HepG2 (cell line): ENCODE measurements around the gene SEBOX. TPM values are rescaled to one million over a fixed set of nuclear protein-coding genes. Genes with fewer than 3 reads are reported as not detected.

Source experiments
- AGO1 ChIP-seq: fragments of 200-400 bp; formaldehyde crosslinking; IDR thresholded peaks from 2 replicates; pipeline ENCODE4 v1.6.1; 2017; ENCODE audit warnings: mild to moderate bottlenecking, low read depth, low read length, moderate library complexity; ENCODE audit not compliant: poor library complexity, severe bottlenecking
- ASH2L ChIP-seq: fragments of 300-600, 200-600 bp; sonication (generic); IDR thresholded peaks from 2 replicates; pipeline ENCODE4 v1.7.0; 2017; ENCODE audit warnings: low read depth, mild to moderate bottlenecking, moderate library complexity, mixed read lengths, low read length; ENCODE audit not compliant: insufficient read length
- ETV5 ChIP-seq: IDR thresholded peaks from 2 replicates; pipeline ENCODE4 v1.6.1; 2018; ENCODE audit warnings: missing biosample characterization, missing genetic modification reagents, inconsistent platforms, borderline replicate concordance
- HMGXB3 ChIP-seq: sonication (generic); formaldehyde crosslinking; IDR thresholded peaks from 2 replicates; pipeline ENCODE4 v1.4.0; 2020; ENCODE audit warnings: missing genetic modification reagents, borderline replicate concordance
- HNRNPK ChIP-seq: fragments of 200-400 bp; formaldehyde crosslinking; IDR thresholded peaks from 2 replicates; pipeline ENCODE4 v1.6.1; 2018; ENCODE audit warnings: low read length, low read depth, moderate library complexity, mild to moderate bottlenecking; ENCODE audit not compliant: poor library complexity, severe bottlenecking
- HOXA5 ChIP-seq: sonication (generic); formaldehyde crosslinking; IDR thresholded peaks from 2 replicates; pipeline ENCODE4 v1.4.0; 2020; ENCODE audit warnings: missing genetic modification reagents
- IKZF5 ChIP-seq: IDR thresholded peaks from 2 replicates; pipeline ENCODE4 v1.6.1; 2018; ENCODE audit warnings: missing genetic modification reagents, mild to moderate bottlenecking, missing compliant biosample characterization
- ISL2 ChIP-seq: sonication (generic); formaldehyde crosslinking; IDR thresholded peaks from 2 replicates; pipeline ENCODE4 v1.5.0; 2020; ENCODE audit warnings: missing genetic modification reagents
- JDP2 ChIP-seq: sonication (generic); formaldehyde crosslinking; IDR thresholded peaks from 2 replicates; pipeline ENCODE4 v1.8.1; 2022; ENCODE audit warnings: missing genetic modification reagents, borderline replicate concordance
- KAT2B ChIP-seq: fragments of 150-350 bp; IDR thresholded peaks from 2 replicates; pipeline ENCODE4 v1.6.1; 2014; ENCODE audit warnings: low read depth, low read length, borderline replicate concordance
- MTA1 ChIP-seq: sonication (generic); formaldehyde crosslinking; IDR thresholded peaks from 2 replicates; pipeline ENCODE4 v1.4.0; 2020; ENCODE audit warnings: missing genetic modification reagents, mild to moderate bottlenecking, borderline replicate concordance
- MZF1 ChIP-seq: sonication (generic); formaldehyde crosslinking; IDR thresholded peaks from 2 replicates; pipeline ENCODE4 v1.8.1; 2023; ENCODE audit warnings: mild to moderate bottlenecking, missing genetic modification reagents, borderline replicate concordance
- NCOR1 ChIP-seq: fragments of 200-600 bp; sonication (generic); IDR thresholded peaks from 2 replicates; pipeline ENCODE4 v1.7.0; 2017; ENCODE audit warnings: antibody characterized with exemption, low read length, borderline replicate concordance
- PLRG1 ChIP-seq: fragments of 450-650 bp; conservative IDR thresholded peaks from 2 replicates; pipeline ENCODE4 v1.6.1; 2016
- POLR2A ChIP-seq, 2 experiments: IDR thresholded peaks; 2 replicates each; pipeline ENCODE4 v1.6.1; 2011; ENCODE audit warnings: low read depth in 2 of 2, low read length in 2 of 2, mild to moderate bottlenecking in 1 of 2, moderate library complexity in 1 of 2; ENCODE audit not compliant: insufficient read depth in 1 of 2
- POLR2AphosphoS5 ChIP-seq: IDR thresholded peaks from 2 replicates; pipeline ENCODE4 v1.6.1; 2012; ENCODE audit warnings: low read depth, low read length
- RBFOX2 ChIP-seq: fragments of 200-400 bp; formaldehyde crosslinking; IDR thresholded peaks from 2 replicates; pipeline ENCODE4 v1.6.1; 2017; ENCODE audit warnings: low read depth, mild to moderate bottlenecking, low read length
- SRSF1 ChIP-seq: fragments of 200-400 bp; formaldehyde crosslinking; optimal IDR thresholded peaks from 2 replicates; pipeline ENCODE3; 2017; ENCODE audit warnings: mild to moderate bottlenecking, low read depth, low read length, moderate library complexity
- ZBTB7A ChIP-seq: sonication (generic); formaldehyde crosslinking; IDR thresholded peaks from 2 replicates; pipeline ENCODE4 v1.8.0; 2022; ENCODE audit warnings: mild to moderate bottlenecking, missing genetic modification reagents
- ZNF383 ChIP-seq: sonication (generic); formaldehyde crosslinking; IDR thresholded peaks from 2 replicates; pipeline ENCODE4 v1.4.0; 2020; ENCODE audit warnings: missing genetic modification reagents, mild to moderate bottlenecking, borderline replicate concordance
- ZNF484 ChIP-seq: sonication (generic); formaldehyde crosslinking; IDR thresholded peaks from 2 replicates; pipeline ENCODE4 v1.5.1; 2020; ENCODE audit warnings: mild to moderate bottlenecking, low read depth, missing genetic modification reagents, borderline replicate concordance
- ZNF761 ChIP-seq: sonication (generic); formaldehyde crosslinking; conservative IDR thresholded peaks from 2 replicates; pipeline ENCODE4 v1.4.0; 2020; ENCODE audit warnings: mild to moderate bottlenecking, missing genetic modification reagents
- polyA plus RNA-seq, 8 experiments: library from polyadenylated mRNA; depleted of rRNA in 3 of 8; stranded (reverse) in 7 of 8; unstranded in 1 of 8; fragments of >200 nt; fragmentation: Illumina TruSeq in 4 of 8; extraction: Trizol in 4 of 8; gene quantifications; 2 replicates each; pipeline versions ENCODE4 v1.2.1 to v1.2.3, GENCODE V29; 2011 to 2016; ENCODE audit warnings: low read depth in 4 of 8, missing spikeins in 1 of 8, mixed read lengths in 1 of 8; ENCODE audit not compliant: insufficient read depth in 1 of 8
- total RNA-seq, 5 experiments: library from RNA; depleted of rRNA; stranded (reverse); fragments of >200 nt; fragmentation: Illumina TruSeq; extraction: Trizol; gene quantifications; 2 replicates each; pipeline ENCODE4 v1.2.3, GENCODE V29; 2016; ENCODE audit warnings: low read depth in 1 of 5
- TF ChIP-seq, protein P1 (sequence below): sonication (generic); formaldehyde crosslinking; IDR thresholded peaks from 2 replicates; pipeline ENCODE4 v1.4.0; 2020; ENCODE audit warnings: missing genetic modification reagents, low read depth, mild to moderate bottlenecking, borderline replicate concordance

SEBOX gene
- total and polyA plus RNA-seq, 2 of the 13 experiments (the other 11 are each of a cell fraction or from before 2014, with no cell fraction given), result not detected

GRCh38 chr17:28371245-28372202 is 6.5 kb upstream of the SEBOX start, which contains the start of gene SARM1 (continued):
- TF ChIP-seq ZBTB7A (CRISPR knock-in tag), result 0 out of 2 replicates have a peak, but pooled peaks have one; percentile 43
- TF ChIP-seq MTA1 (CRISPR knock-in tag), result 0 out of 2 replicates have a peak, but pooled peaks have one; percentile 38
- TF ChIP-seq HMGXB3 (CRISPR knock-in tag), result no peak
- no peak for TF ChIP-seq SRSF1
- TF ChIP-seq ZNF383, result no peak
- TF ChIP-seq ASH2L, result no peak
- no peak for TF ChIP-seq ZNF761
- TF ChIP-seq HOXA5, result 0 out of 2 replicates have a peak, but pooled peaks have one; percentile 14
- TF ChIP-seq MZF1 (CRISPR knock-in tag), result no peak
- TF ChIP-seq POLR2AphosphoS5, result 0 out of 2 replicates have a peak, but pooled peaks have one; percentile 40
- TF ChIP-seq, protein P1, sequence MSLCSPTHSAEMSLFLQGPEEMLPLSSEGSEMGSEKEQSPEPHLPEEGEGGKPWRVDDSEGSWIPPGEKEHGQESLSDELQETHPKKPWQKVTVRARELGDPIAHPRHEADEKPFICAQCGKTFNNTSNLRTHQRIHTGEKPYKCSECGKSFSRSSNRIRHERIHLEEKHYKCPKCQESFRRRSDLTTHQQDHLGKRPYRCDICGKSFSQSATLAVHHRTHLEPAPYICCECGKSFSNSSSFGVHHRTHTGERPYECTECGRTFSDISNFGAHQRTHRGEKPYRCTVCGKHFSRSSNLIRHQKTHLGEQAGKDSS (CRISPR knock-in tag), result no peak
- 0 out of 2 replicates have a peak, but pooled peaks have one; percentile 13 for TF ChIP-seq ISL2
- TF ChIP-seq JDP2 (CRISPR knock-in tag), result no peak
- TF ChIP-seq KAT2B, result no peak
- TF ChIP-seq HNRNPK, result peak; percentile 60
- no peak for TF ChIP-seq PLRG1
- no peak for TF ChIP-seq ZNF484 (CRISPR knock-in tag)
- peak; percentile 75 for TF ChIP-seq AGO1
- peak in 1 of 2 experiments; percentile 49; a peak in 2 of 4 replicates for TF ChIP-seq POLR2A (IDR thresholded peaks at IDR 0.05; ENCODE audit: insufficient read depth in 1 of 2, low read depth in 2 of 2, low read length in 2 of 2)
- TF ChIP-seq ETV5, result peak; percentile 17; the same call in 1 of the 2 replicates
- TF ChIP-seq IKZF5 (CRISPR knock-in tag), result no peak
- TF ChIP-seq RBFOX2, result peak; percentile 58
- TF ChIP-seq NCOR1, result no peak
